Ovary (tissue), 9 donors: ENCODE data around the gene GBX1. TPM values are rescaled to one million over a fixed set of nuclear protein-coding genes. Genes with fewer than 3 reads are reported as not detected.

Experiments
- DNase-seq, 5 donors: peaks; one replicate each; pipeline ENCODE4 v3.0.0-alpha.2; 2019 to 2020
- H3K27ac ChIP-seq, 2 donors: fragments of 200-600 bp; one replicate each; pipeline versions ENCODE4 v1.5.1 to v1.8.0; 2019 to 2022
- H3K27me3 ChIP-seq: fragments of 200-600 bp; one replicate; pipeline ENCODE4 v1.8.0; 2022
- H3K36me3 ChIP-seq: fragments of 200-600 bp; sonication (generic); one replicate; pipeline ENCODE4 v1.5.1; 2019
- H3K4me1 ChIP-seq: one replicate; pipeline ENCODE4 v1.8.1; 2013; ENCODE audit warnings: mild to moderate bottlenecking, moderate library complexity; ENCODE audit not compliant: insufficient read depth
- H3K4me3 ChIP-seq: fragments of 200-600 bp; sonication (generic); one replicate; pipeline ENCODE4 v1.5.1; 2017
- H3K9me3 ChIP-seq, 2 donors: fragments of 200-600 bp in 1 of 2; sonication (generic) in 1 of 2; one replicate each; pipeline versions ENCODE4 v1.5.1 to v1.8.1; 2013 to 2019; ENCODE audit warnings: mild to moderate bottlenecking in 1 of 2, moderate library complexity in 1 of 2
- CTCF ChIP-seq, 3 donors: fragments of 450-650 bp in 2 of 3; fragments of 200-600 bp in 1 of 3; IDR thresholded peaks; one replicate each; pipeline versions ENCODE4 v1.5.1 to v1.8.0; 2016 to 2022; ENCODE audit warnings: antibody characterized with exemption in 3 of 3, mild to moderate bottlenecking in 1 of 3
- EP300 ChIP-seq: sonication (generic); formaldehyde crosslinking; IDR thresholded peaks from one replicate; pipeline ENCODE4 v1.6.1; 2017; ENCODE audit warnings: antibody characterized with exemption
- POLR2A ChIP-seq: fragments of 450-650 bp; IDR thresholded peaks from one replicate; pipeline ENCODE4 v1.6.1; 2017; ENCODE audit warnings: antibody characterized with exemption, mild to moderate bottlenecking, moderate library complexity
- WGBS, 3 donors: extraction: QIAGEN DNeasy Blood & Tissue Kit in 1 of 3; methylation state at CpG; one replicate each; pipeline versions ENCODE4 v1.1.5 to v1.1.7; 2013 to 2017; 5-methylcytosine and 5-hydroxymethylcytosine counted together
- intact Hi-C, 4 donors: fragments of 100-400 bp; cut with DNase I; formaldehyde crosslinking; loops; one replicate each; pipeline versions ENCODE4 v1.11.0 to v1.15.1; 2022 to 2023
- polyA plus RNA-seq, 2 donors: library from polyadenylated mRNA; stranded (reverse); fragments of 200-250 nt in 1 of 2; fragments of 350-450 nt in 1 of 2; fragmentation: Illumina TruSeq in 1 of 2; extraction: RNeasy Lipid Tissue Mini Kit (QIAGEN cat#74804) in 1 of 2; gene quantifications; one replicate each; pipeline ENCODE4 v1.2.3, GENCODE V29; 2013 to 2014
- total RNA-seq, 7 donors: library from RNA; depleted of rRNA in 2 of 7; stranded (reverse); fragments of >200 nt in 2 of 7; fragmentation: NEBNext Ultra II Directional in 3 of 7; extraction: Animal tissue kit (Norgen Biotek cat#: 25700) in 3 of 7; gene quantifications; one replicate each; pipeline versions ENCODE4 v1.1.0 to v1.2.4, GENCODE V29; 2016 to 2023
- donor health status: DM: no; HTN: no; CAD: no; lungs with moderate emphysema.
- donor health status: DM: no; HTN: no; CAD: no.
- donor health status: Bipolar disorder and iron deficiency.
- donor health status: DM: yes; HTN: yes; CAD: no.
- donor health status: DM: no; HTN: no; CAD: no.
- donor health status: DM: yes; HTN: yes; CAD: no.

Gene GBX1
- total and polyA plus RNA-seq, 9 donors = not detected

GRCh38 chr7:151139791-151140190 is 27.7 kb downstream of the GBX1 start:
- H3K36me3 ChIP-seq = no peaks in the 10 kb centered on the region
- DNase-seq = no peak
- no peak overlapping the region for H3K27ac ChIP-seq
- no peak for TF ChIP-seq POLR2A
- H3K27me3 ChIP-seq = no peaks in the 10 kb centered on the region
- whole genome bisulfite sequencing, 3 donors = 80 to 82% (median 80%) methylated on average over 9 of the region's 9 CpGs
- no peaks in the 10 kb centered on the region for H3K9me3 ChIP-seq
- intact Hi-C loops = loop anchor here in 1 of 4 donors (10.0 kb wide), 1 partner anchor 165 kb away; no protein-coding TSS in a partner anchor
- H3K4me1 ChIP-seq = no peaks in the 10 kb centered on the region
- no peak overlapping the region for H3K4me3 ChIP-seq

GRCh38 chr7:151139071-151139790 is 28.3 kb downstream of the GBX1 start:
- TF ChIP-seq POLR2A = no peak
- TF ChIP-seq CTCF (IDR thresholded peaks at IDR 0.05) = no peak
- TF ChIP-seq EP300 = no peak
- Histone ChIP-seq H3K27me3 (no peaks in the 10 kb centered on the region), H3K4me1 (no peaks in the 10 kb centered on the region), H3K4me3 (no peak overlapping the region), H3K27ac (no peak overlapping the region), H3K36me3 (no peaks in the 10 kb centered on the region), H3K9me3 (no peaks in the 10 kb centered on the region)
- intact Hi-C loops = loop anchor here in 1 of 4 donors (10.0 kb wide), 1 partner anchor 166 kb away; no protein-coding TSS in a partner anchor
- 85 to 86% (median 86%) methylated on average over 18 of the region's 18 CpGs for WGBS, 3 donors
- no peak for DNase-seq

- TF ChIP-seq CTCF (IDR thresholded peaks at IDR 0.05) = no peak
- no peak for TF ChIP-seq POLR2A
- no peak for TF ChIP-seq EP300
- H3K27ac ChIP-seq = no peak overlapping the region
- no peaks in the 10 kb centered on the region for H3K4me1 ChIP-seq
- no peak overlapping the region for H3K4me3 ChIP-seq
- no peaks in the 10 kb centered on the region for H3K9me3 ChIP-seq
- DNase-seq = peak in 1 of 5 donors; percentile 7
- WGBS, 3 donors = 83 to 86% (median 84%) methylated on average over 30 of the region's 30 CpGs
- no peaks in the 10 kb centered on the region for H3K27me3 ChIP-seq
- H3K36me3 ChIP-seq = no peaks in the 10 kb centered on the region
- intact Hi-C loops = loop anchor here in 1 of 4 donors (10.0 kb wide), 1 partner anchor 166 kb away; no protein-coding TSS in a partner anchor
Measured at GRCh38 chr7:151138153-151138851, 29.2 kb downstream of the GBX1 start.

- no peaks in the 10 kb centered on the region for H3K9me3 ChIP-seq
- intact Hi-C loops = loop anchor here in 1 of 4 donors (10.0 kb wide), 1 partner anchor 167 kb away; no protein-coding TSS in a partner anchor
- DNase-seq = peak in 2 of 5 donors; percentile 3 to 9
- no peak overlapping the region for H3K4me3 ChIP-seq
- no peaks in the 10 kb centered on the region for H3K4me1 ChIP-seq
- TF ChIP-seq POLR2A (no peak), CTCF (IDR thresholded peaks at IDR 0.05) (no peak), EP300 (no peak)
- no peaks in the 10 kb centered on the region for H3K36me3 ChIP-seq
- 88 to 91% (median 89%) methylated on average over 11 of the region's 11 CpGs for WGBS, 3 donors
- H3K27ac ChIP-seq = no peak overlapping the region
- H3K27me3 ChIP-seq = no peaks in the 10 kb centered on the region
Measured at GRCh38 chr7:151137791-151138152, 29.7 kb downstream of the GBX1 start.
